HCT116 (cell line): ENCODE results near the gene MBD5.

ENCODE experiments used
- CEBPB ChIP-seq: IDR thresholded peaks from 2 replicates; pipeline ENCODE4 v1.6.1; 2012; ENCODE audit warnings: low read depth
- CTCF ChIP-seq, 3 experiments: fragments of 200-600 bp in 1 of 3; sonication (generic) in 1 of 3; IDR thresholded peaks in 2 of 3; conservative IDR thresholded peaks in 1 of 3; 2 replicates each; pipeline ENCODE4 v1.5.1; 2012 to 2017; ENCODE audit warnings: low read depth in 2 of 3, low read length in 2 of 3, antibody characterized with exemption in 1 of 3, borderline replicate concordance in 1 of 3, control low read depth in 1 of 3, mild to moderate bottlenecking in 1 of 3, mixed read lengths in 1 of 3, mixed run types in 1 of 3, moderate library complexity in 1 of 3; ENCODE audit not compliant: insufficient read depth in 1 of 3
- EZH2phosphoT487 ChIP-seq: fragments of 200-600 bp; IDR thresholded peaks from 2 replicates; pipeline ENCODE4 v1.6.1; 2018; ENCODE audit warnings: antibody characterized with exemption, borderline replicate concordance
- JUND ChIP-seq: IDR thresholded peaks from 2 replicates; pipeline ENCODE4 v1.6.1; 2012
- SRF ChIP-seq: IDR thresholded peaks from 2 replicates; pipeline ENCODE4 v1.6.1; 2012; ENCODE audit warnings: low read depth

- TF ChIP-seq SRF (no peak), CTCF (IDR thresholded peaks at IDR 0.05 in 2 of 3, conservative IDR thresholded peaks at IDR 0.05 in 1 of 3; ENCODE audit: borderline replicate concordance in 1 of 3, insufficient read depth in 1 of 3, low read depth in 2 of 3, low read length in 2 of 3) (no peak), CEBPB (no peak), EZH2phosphoT487 (no peak), JUND (no peak)
These were observed 282.3 kb downstream of the MBD5 start for GRCh38 chr2:148303161-148303560.
